ENCODE measurements around the gene SLC15A1.
A peak's percentile ranks its signal among the peaks of the same experiment; 100 is the strongest.

SLC15A1 gene

GRCh38 chr13:98706446-98707110 is 45.9 kb downstream of the SLC15A1 start:
- DNase-seq = no peak

GRCh38 chr13:98697791-98698190 is 54.7 kb downstream of the SLC15A1 start:
- no peak for DNase-seq

GRCh38 chr13:98693756-98694155 is 58.7 kb downstream of the SLC15A1 start:
- DNase-seq = no peak

GRCh38 chr13:98691360-98691759 is 61.1 kb downstream of the SLC15A1 start:
- no peak for DNase-seq

- no peak for DNase-seq
These were observed 62.0 kb downstream of the SLC15A1 start for GRCh38 chr13:98690348-98691022.

- no peak for DNase-seq
These were observed 63.0 kb downstream of the SLC15A1 start for GRCh38 chr13:98689347-98689968.

- no peak for DNase-seq
These were observed 64.1 kb downstream of the SLC15A1 start for GRCh38 chr13:98688373-98688772.

GRCh38 chr13:98687319-98687718 is 65.2 kb downstream of the SLC15A1 start:
- DNase-seq = no peak

GRCh38 chr13:98686270-98686669 is 66.2 kb downstream of the SLC15A1 start:
- DNase-seq = no peak

- no peak for DNase-seq
These were observed 67.3 kb downstream of the SLC15A1 start for GRCh38 chr13:98685146-98685545.

- no peak for DNase-seq
These were observed 71.4 kb downstream of the SLC15A1 start for GRCh38 chr13:98681049-98681448.

GRCh38 chr13:98678741-98679140 is 73.7 kb downstream of the SLC15A1 start:
- no peak for DNase-seq

- peak in 4 of 51 donors; percentile 3 to 11 (median 6) for DNase-seq
These were observed 75.1 kb downstream of the SLC15A1 start for GRCh38 chr13:98677398-98677797.

GRCh38 chr13:98676239-98676638 is 76.2 kb downstream of the SLC15A1 start:
- no peak for DNase-seq

GRCh38 chr13:98675837-98676236 is 76.6 kb downstream of the SLC15A1 start:
- no peak for DNase-seq

GRCh38 chr13:98675066-98675465 is 77.4 kb downstream of the SLC15A1 start:
- no peak for DNase-seq

GRCh38 chr13:98672947-98673613 is 79.4 kb downstream of the SLC15A1 start:
- peak in 35 of 51 donors; percentile 2 to 86 (median 24) for DNase-seq

- no peak for DNase-seq
These were observed 84.3 kb downstream of the SLC15A1 start for GRCh38 chr13:98668155-98668554.

GRCh38 chr13:98665638-98665995 is 86.9 kb downstream of the SLC15A1 start:
- no peak for DNase-seq

- DNase-seq = no peak
These were observed 87.4 kb downstream of the SLC15A1 start for GRCh38 chr13:98664924-98665637.

- no peak for DNase-seq
These were observed 88.0 kb downstream of the SLC15A1 start for GRCh38 chr13:98664510-98664909.

- DNase-seq = peak in 4 of 51 donors; percentile 14 to 53 (median 29)
These were observed 88.4 kb downstream of the SLC15A1 start for GRCh38 chr13:98664047-98664446.

All from hypothalamus (tissue), 51 donors.